ENCODE measurements around the gene FCHSD2. TPM values are rescaled to one million over a fixed set of nuclear protein-coding genes. Genes with fewer than 3 reads are reported as not detected.
A peak's percentile ranks its signal among the peaks of the same experiment; 100 is the strongest.

Gene FCHSD2
- total and polyA plus RNA-seq, 7 donors: 5.7 to 18.5 (median 9.7) TPM

GRCh38 chr11:73156686-73157085 is 14.6 kb upstream of the FCHSD2 start:
- H3K27me3 ChIP-seq (ENCODE audit: insufficient read depth in 3 of 3, low read length in 2 of 3): no peaks in the 10 kb centered on the region
- DNase-seq (no peak), ATAC-seq (no peak)
- H3K4me1 ChIP-seq: peaks cover 51% of the 10 kb centered on the region
- H3K36me3 ChIP-seq (ENCODE audit: insufficient read depth in 1 of 2, low read depth in 1 of 2): no peaks in the 10 kb centered on the region
- 88 to 95% (median 92%) methylated on average over 2 of the region's 2 CpGs for whole genome bisulfite sequencing, 3 donors
- TF ChIP-seq CTCF (IDR thresholded peaks at IDR 0.05): no peak
- no peak overlapping the region for H3K4me3 ChIP-seq
- H3K27ac ChIP-seq: no peak overlapping the region
- intact Hi-C loops (cut with DNase I): no loop called here
- H3K9me3 ChIP-seq: no peaks in the 10 kb centered on the region

- H3K36me3 ChIP-seq (ENCODE audit: insufficient read depth in 1 of 2, low read depth in 1 of 2): no peaks in the 10 kb centered on the region
- no peak for TF ChIP-seq CTCF (IDR thresholded peaks at IDR 0.05)
- no peak for DNase-seq
- H3K4me3 ChIP-seq: no peak overlapping the region
- intact Hi-C loops (cut with DNase I): no loop called here
- ATAC-seq: no peak
- H3K27me3 ChIP-seq (ENCODE audit: insufficient read depth in 3 of 3, low read length in 2 of 3): no peaks in the 10 kb centered on the region
- no peaks in the 10 kb centered on the region for H3K9me3 ChIP-seq
- 56 to 72% (median 67%) methylated on average over 1 of the region's 1 CpG for WGBS, 3 donors
- H3K4me1 ChIP-seq: peaks cover 51% of the 10 kb centered on the region
- no peak overlapping the region for H3K27ac ChIP-seq
Measured at GRCh38 chr11:73156114-73156513, 14.0 kb upstream of the FCHSD2 start.

GRCh38 chr11:73155102-73155501 is 13.0 kb upstream of the FCHSD2 start:
- Histone ChIP-seq H3K4me3 (no peak overlapping the region), H3K36me3 (ENCODE audit: insufficient read depth in 1 of 2, low read depth in 1 of 2) (no peaks in the 10 kb centered on the region), H3K27ac (no peak overlapping the region), H3K9me3 (no peaks in the 10 kb centered on the region), H3K27me3 (ENCODE audit: insufficient read depth in 3 of 3, low read length in 2 of 3) (no peaks in the 10 kb centered on the region), H3K4me1 (peaks cover 51% of the 10 kb centered on the region)
- no peak for TF ChIP-seq CTCF (IDR thresholded peaks at IDR 0.05)
- DNase-seq: no peak
- ATAC-seq: no peak
- WGBS, 3 donors: 94 to 98% (median 96%) methylated on average over 4 of the region's 4 CpGs
- intact Hi-C loops (cut with DNase I): no loop called here

- peaks cover 56% of the 10 kb centered on the region for H3K4me1 ChIP-seq
- intact Hi-C loops (cut with DNase I): no loop called here
- H3K27me3 ChIP-seq (ENCODE audit: insufficient read depth in 3 of 3, low read length in 2 of 3): no peaks in the 10 kb centered on the region
- 84 to 91% (median 85%) methylated on average over 3 of the region's 3 CpGs for WGBS, 3 donors
- no peak for TF ChIP-seq CTCF (IDR thresholded peaks at IDR 0.05)
- H3K9me3 ChIP-seq: no peaks in the 10 kb centered on the region
- H3K27ac ChIP-seq: peak overlapping the region; percentile 63
- ATAC-seq: no peak
- H3K4me3 ChIP-seq: no peak overlapping the region
- no peak for DNase-seq
- H3K36me3 ChIP-seq (ENCODE audit: insufficient read depth in 1 of 2, low read depth in 1 of 2): no peaks in the 10 kb centered on the region
Measured at GRCh38 chr11:73154178-73154577, 12.1 kb upstream of the FCHSD2 start.

- Histone ChIP-seq H3K4me3 (no peak overlapping the region), H3K36me3 (ENCODE audit: insufficient read depth in 1 of 2, low read depth in 1 of 2) (no peaks in the 10 kb centered on the region), H3K27ac (peak overlapping the region; percentile 63), H3K27me3 (ENCODE audit: insufficient read depth in 3 of 3, low read length in 2 of 3) (no peaks in the 10 kb centered on the region), H3K4me1 (peaks cover 60% of the 10 kb centered on the region), H3K9me3 (no peaks in the 10 kb centered on the region)
- TF ChIP-seq CTCF (IDR thresholded peaks at IDR 0.05): no peak
- intact Hi-C loops (cut with DNase I): no loop called here
- DNase-seq (no peak), ATAC-seq (peak; percentile 37 to 75 (median 38))
- 39 to 49% (median 44%) methylated on average over 6 of the region's 6 CpGs for WGBS, 3 donors
Measured at GRCh38 chr11:73152861-73153483, 10.9 kb upstream of the FCHSD2 start.
